GM18505 (cell line): ENCODE measurements around the gene SSBP3.

Experiments
- ATAC-seq: cut with Tn5 transposase; IDR thresholded peaks from one replicate; pipeline ENCODE4 v1.9.1; 2021; ENCODE audit not compliant: unreplicated experiment
- POLR2A ChIP-seq: IDR thresholded peaks from 4 replicates; pipeline ENCODE4 v1.6.1; 2011; ENCODE audit warnings: borderline replicate concordance; ENCODE audit not compliant: insufficient read depth, insufficient read length; ENCODE audit errors: extremely low read depth

Gene SSBP3

GRCh38 chr1:54265126-54265525 is 141.1 kb downstream of the SSBP3 start:
- TF ChIP-seq POLR2A = no peak
- ATAC-seq = no peak

GRCh38 chr1:54263601-54264226 is 142.5 kb downstream of the SSBP3 start:
- TF ChIP-seq POLR2A = no peak
- ATAC-seq = no peak

- TF ChIP-seq POLR2A = no peak
- ATAC-seq = no peak
Observed at GRCh38 chr1:54262244-54262643, 143.9 kb downstream of the SSBP3 start.

- no peak for TF ChIP-seq POLR2A
- ATAC-seq = no peak
Observed at GRCh38 chr1:54260810-54261209, 145.4 kb downstream of the SSBP3 start.

DNA sequence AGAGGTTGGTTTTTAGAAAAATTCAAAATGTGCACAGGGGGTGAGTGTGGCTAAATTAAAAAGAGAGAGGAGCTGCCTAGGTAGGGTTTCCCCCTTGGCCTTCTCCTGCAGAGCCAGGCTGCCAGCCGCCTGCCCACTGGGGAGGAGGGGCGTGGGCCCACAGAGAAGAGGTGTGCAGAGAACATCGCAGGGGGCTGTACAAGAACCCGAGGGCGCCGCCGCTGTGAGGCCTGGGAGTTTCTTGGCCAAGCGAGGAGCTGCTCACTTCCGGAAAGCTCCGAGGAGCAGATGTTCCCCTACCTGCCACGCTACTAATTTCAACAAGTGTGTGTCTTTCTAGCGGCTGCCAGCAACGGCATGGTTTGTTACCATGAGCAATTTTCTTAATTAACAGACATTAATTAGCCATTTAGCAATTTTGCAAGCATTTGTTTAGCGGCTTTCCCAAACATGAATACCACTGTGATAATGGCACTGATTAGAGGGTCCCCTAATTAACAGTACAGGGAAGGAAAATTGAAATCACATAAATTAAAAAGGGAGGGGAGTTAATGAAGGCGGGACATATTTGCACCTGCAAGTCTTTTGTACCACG is 146.6 kb downstream of the SSBP3 start:
- ATAC-seq = no peak
- no peak for TF ChIP-seq POLR2A

DNA sequence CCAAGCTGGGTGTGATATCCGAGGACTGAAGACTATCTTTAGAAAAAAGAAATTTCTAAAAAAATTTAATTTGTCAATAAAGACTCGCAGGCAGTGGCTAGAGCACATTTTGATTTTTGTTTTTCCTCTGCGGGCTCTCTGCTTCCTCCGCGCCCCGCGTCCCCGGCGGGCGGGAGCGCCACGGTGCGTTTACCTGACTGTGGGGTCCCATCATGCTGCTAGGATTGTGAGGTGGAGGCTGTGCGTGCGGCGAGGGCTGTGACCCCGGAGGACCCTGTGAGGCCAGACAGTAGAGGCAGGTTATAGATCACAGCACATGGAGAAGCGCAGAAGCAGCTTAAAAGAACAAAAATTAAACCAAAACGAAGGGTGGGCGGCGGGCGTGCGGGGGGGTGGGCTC is 148.3 kb downstream of the SSBP3 start:
- no peak for TF ChIP-seq POLR2A
- no peak for ATAC-seq

- TF ChIP-seq POLR2A = no peak
- ATAC-seq = no peak
Observed at GRCh38 chr1:54257346-54257620, 148.9 kb downstream of the SSBP3 start.

- ATAC-seq = no peak
- TF ChIP-seq POLR2A = no peak
Observed at GRCh38 chr1:54256522-54257345, 149.5 kb downstream of the SSBP3 start.

GRCh38 chr1:54255026-54255702 is 151.0 kb downstream of the SSBP3 start:
- no peak for ATAC-seq
- no peak for TF ChIP-seq POLR2A

DNA sequence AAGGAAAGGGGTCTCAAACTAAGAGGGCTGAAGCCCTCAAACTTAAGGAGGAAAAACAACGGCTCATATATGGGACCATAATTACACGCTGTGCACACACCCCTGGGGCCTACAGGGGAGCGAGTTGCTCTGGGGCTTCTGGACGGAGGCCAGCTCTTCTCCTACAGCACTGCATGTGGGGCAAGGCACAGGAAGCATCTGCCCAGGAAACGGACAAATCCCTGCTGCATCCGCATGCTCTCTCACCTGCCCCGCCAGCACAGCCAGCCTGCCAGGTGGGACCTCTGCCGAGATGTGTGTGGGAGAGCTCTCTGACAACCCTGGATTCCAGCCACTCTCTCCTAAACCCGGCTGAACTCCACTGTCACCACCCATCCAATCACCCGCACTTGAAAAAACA is 152.1 kb downstream of the SSBP3 start:
- no peak for ATAC-seq
- no peak for TF ChIP-seq POLR2A

DNA sequence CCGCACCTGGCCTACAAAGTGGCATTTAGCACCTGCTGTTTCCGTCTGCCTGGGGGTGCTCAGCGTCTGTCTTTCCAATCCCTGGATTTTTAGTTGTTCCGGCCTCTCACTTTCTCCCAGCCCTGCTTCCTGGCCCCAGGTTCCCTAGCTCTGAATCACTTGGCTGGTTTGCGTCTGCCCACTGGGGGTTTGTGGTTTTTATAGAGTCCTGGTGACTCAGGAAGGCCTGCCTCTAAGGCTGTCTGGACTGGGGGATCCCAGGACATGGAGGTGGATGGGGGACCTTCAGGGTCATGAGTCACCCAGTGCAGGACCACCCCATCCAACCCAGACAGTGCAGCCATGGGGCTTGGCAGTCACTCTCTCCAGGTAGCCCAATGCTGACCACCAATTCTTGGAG is 152.7 kb downstream of the SSBP3 start:
- no peak for ATAC-seq
- no peak for TF ChIP-seq POLR2A

DNA sequence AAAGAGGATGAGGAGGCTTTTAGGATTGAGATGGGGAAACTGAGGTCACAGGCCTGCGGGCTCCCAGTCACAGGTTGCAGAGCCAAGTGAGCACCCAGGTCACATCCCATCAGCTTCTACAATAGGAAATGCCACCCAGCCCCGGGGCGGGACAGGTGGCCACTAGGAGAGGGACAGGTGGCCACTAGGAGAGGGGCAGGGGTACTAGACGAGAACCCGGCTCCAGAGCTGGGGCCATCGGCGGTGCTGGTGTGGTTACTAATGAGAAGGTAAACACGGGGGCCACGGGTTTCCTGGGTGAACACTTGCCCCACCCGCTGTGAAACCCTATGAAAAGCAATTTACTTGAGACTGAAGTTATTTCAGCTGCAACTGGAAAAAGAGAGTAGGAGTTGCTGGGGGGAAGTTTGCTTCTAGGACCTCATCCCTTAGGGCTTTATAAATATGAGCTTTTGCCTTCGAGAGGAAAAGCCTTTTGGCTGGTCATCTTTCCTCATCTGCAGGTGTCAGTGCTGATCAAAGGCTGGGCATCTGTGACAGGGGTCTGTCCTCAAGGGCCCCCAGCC is 153.7 kb downstream of the SSBP3 start:
- no peak for TF ChIP-seq POLR2A
- ATAC-seq = no peak

DNA sequence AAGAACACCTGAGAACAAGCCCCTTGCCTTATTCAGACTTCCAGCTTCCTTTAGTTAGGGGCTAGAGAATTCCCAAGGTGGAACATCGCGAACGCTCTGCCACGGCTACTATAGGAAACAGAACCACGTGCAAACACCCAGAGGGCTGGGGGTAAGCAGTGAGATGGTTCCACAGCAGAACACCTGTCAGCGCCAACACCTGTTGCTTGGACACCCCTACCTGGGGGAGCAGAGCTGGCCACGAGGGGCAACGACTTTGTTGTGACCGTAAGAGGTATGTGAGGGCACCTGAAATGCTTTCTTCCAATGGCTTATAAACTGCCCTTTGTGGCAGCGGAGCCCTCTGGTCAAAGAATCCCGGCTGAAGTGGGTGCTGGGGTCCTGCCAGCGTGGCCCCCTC is 155.5 kb downstream of the SSBP3 start:
- TF ChIP-seq POLR2A = no peak
- ATAC-seq = no peak

GRCh38 chr1:54249819-54250435 is 156.3 kb downstream of the SSBP3 start:
- ATAC-seq = no peak
- no peak for TF ChIP-seq POLR2A

GRCh38 chr1:54248966-54249365 is 157.2 kb downstream of the SSBP3 start:
- no peak for ATAC-seq
- no peak for TF ChIP-seq POLR2A
